NOMO-1 treated with dmso at 0.1 percent for 144 hours (cell line): ENCODE data around the gene PLEKHG5.
"Not testable (repeated sequence)": the region's sequence is repeated elsewhere in the genome, so short reads cannot be mapped to it uniquely, and the experiment has no call there.

Source experiments
- DNase-seq: peaks from one replicate; lab custom pipeline; 2025; ENCODE audit not compliant: unreplicated experiment; lab: John Stamatoyannopoulos, UW

PLEKHG5 gene

GRCh38 chr1:6428453-6428852 lies 63.0 kb downstream of the PLEKHG5 start:
- not testable (repeated sequence) for DNase-seq

GRCh38 chr1:6427441-6428390 lies 63.8 kb downstream of the PLEKHG5 start:
- no peak for DNase-seq

- no peak for DNase-seq
Observed at GRCh38 chr1:6426972-6427350, 64.5 kb downstream of the PLEKHG5 start.

DNA sequence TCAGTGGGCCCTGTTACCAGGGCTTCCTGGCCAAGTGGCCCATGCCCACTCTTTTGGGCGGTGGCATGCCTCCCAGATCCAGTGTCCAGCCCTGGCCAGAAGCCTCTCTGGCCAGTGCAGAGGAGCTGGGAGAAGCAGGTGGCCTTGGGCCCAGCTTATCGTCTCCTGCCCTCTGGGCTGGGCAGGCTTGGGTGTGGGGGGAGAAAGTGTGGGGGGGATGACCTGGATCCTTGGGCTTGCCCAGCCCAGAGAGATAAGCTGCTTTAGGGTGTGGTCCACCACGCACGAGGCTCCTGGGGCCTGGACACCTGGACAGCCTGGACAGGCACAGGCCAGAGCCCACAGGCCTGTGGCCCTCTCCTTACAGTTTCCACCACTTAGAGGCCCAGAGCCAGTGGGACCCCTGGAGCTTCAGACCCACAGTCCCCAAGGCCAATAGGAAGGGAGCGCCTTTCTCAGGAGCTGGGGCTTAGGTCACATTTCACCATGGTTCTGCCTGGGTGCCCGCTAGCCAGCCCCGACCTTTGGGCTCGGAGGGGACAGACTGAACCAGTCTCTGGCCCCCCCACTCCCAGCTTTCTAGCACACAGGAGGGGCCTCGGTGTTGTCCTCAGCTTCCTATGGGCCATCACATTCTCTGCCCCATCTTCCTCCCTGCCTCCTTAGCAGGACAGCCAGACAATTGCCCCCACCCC lies 65.0 kb downstream of the PLEKHG5 start:
- DNase-seq, result no peak

DNA sequence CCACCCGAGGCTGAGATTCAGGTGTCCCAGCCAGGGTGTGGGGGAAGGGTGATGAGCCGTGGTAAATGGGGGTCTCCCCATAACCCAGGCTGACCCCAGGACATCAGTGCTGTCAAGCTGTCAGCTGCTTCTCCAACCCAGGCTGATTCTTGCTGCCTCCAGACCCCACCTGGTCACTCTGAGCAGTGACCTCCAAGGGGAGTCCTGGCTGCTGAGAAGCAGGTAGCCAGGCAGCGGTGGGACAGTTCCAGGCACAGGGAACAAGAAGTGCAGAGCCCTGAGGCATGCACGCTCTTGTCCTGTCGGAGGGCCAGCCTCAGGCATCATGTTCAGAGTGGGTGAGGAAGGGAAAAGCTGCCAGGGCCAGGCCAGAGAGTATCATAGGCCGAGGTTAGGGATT lies 65.8 kb downstream of the PLEKHG5 start:
- DNase-seq, result no peak

DNA sequence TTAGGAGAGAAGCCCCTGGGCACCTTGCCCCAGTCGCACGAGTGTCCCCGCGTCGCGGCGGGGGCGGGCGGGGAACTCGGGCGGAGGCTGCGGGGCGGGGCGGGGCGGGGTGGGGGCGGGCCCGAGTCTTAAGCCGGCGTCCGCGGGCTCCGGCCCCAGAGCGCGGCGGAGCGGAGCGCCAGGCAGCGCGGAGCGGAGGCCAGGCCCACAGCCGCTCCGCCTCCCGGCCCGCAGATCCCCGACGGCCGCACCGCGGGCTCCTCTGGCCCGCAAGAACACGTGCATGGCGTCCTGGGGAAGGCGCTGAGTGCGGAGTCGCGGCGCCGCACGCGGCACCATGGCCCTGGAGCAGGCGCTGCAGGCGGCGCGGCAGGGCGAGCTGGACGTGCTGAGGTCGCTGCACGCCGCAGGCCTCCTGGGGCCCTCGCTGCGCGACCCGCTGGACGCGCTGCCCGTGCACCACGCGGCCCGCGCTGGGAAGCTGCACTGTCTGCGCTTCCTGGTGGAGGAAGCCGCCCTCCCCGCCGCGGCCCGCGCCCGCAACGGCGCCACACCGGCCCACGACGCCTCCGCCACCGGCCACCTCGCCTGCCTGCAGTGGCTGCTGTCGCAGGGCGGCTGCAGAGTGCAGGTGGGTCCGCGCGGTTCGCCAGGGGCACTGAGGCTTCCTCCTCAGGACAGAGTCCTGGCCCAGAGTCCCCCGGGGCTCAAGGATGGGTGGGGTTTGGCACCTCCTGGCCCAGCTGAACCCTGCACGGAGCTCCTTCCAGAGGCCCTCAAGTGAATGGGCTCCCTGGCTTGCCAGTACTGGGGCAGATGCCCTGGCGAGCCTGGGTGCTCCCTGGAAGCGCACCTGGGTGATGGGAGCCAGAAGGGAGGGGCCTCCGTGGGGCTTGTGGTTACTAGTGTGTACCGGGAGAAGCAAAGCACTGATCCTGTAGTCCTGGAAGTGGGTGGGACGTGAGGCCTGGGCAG lies 66.6 kb downstream of the PLEKHG5 start, which contains the start of gene ESPN:
Gene ESPN, plus strand, starts transcription at position 158 of the 975 bp plus-strand sequence. Its CDS starts 180 bp downstream, at position 338.
- DNase-seq, result no peak

DNA sequence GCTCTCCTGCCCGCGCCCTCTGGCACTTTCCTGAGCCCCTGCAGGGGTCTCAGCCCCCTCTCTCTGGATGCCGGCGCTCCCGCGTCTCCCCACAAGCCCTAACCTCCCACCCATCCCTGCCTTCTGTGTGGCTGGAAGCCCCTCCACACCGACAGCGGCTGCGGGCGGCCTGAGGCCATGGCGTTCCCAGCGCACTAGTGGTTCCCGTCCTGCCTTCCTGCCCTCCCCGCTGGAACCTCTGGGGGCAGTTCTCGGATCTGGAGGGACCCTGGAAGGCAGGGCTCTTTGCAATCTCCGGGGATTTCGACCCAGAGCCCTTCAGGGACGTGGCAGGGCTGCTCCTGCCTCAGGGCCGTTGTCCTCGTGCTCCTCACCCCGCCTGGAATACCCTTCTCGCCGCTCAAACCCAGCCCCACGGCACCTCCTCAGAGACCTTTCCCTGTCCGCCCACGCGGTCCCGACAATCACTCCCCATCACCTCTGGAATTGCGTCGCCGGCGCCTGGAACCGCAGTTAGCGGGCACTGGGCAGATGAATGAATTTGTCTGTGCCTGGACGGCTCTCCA lies 67.4 kb downstream of the PLEKHG5 start:
- DNase-seq, result no peak

- DNase-seq, result no peak
Observed at GRCh38 chr1:6423321-6423999, 68.0 kb downstream of the PLEKHG5 start.

GRCh38 chr1:6421266-6421665 lies 70.2 kb downstream of the PLEKHG5 start:
- DNase-seq, result no peak

GRCh38 chr1:6420454-6421042 lies 70.9 kb downstream of the PLEKHG5 start:
- DNase-seq, result no peak

- DNase-seq, result no peak
Observed at GRCh38 chr1:6419804-6420453, 71.5 kb downstream of the PLEKHG5 start, which contains the start of gene HES2. HES2 (minus strand) TSS chr1:6419919; CDS start chr1:6419820, 99 bp downstream.

GRCh38 chr1:6419397-6419803 lies 72.1 kb downstream of the PLEKHG5 start:
- no peak for DNase-seq

- DNase-seq, result no peak
Observed at GRCh38 chr1:6418668-6419396, 72.6 kb downstream of the PLEKHG5 start.

- DNase-seq, result no peak
Observed at GRCh38 chr1:6417961-6418667, 73.4 kb downstream of the PLEKHG5 start.
